ENCODE results near the gene C17orf114.
A peak's percentile ranks its signal among the peaks of the same experiment; 100 is the strongest.

Gene C17orf114

DNA sequence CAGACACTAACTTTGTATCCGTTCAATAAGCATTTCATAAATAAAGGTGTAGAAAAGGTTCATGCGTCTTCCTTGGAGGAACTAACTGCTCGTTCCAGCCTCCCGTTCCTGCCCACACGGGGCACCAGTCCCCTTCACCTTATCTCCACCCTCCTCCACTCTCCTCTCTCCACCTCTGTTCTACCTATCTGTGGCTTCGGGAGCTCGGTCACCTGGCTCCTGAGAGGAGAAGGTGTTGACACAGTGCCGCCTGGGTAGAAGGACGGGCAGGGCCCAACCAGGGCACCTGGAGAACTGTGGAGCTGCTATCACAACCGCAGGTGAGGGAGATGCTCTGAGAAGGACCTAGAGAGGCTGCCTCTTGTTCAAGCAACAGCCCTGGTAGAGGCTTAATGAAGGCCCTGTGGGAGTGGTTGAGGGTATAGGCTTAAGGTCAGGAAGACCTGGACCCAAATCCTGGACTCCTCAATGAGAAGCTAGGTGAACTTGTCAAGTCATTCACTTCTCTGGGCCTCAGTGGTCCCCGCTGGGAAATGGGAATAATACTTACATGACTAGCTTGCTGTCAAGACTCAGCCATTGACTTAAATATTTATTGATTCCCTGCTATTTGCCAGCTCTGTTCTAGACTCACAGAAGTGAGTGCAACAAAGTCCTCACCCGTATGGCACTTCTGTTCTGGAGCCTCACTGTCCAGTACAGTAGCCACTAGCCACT is 21.4 kb upstream of the C17orf114 start:
- no peak for FAIRE-seq
- DNase-seq (ENCODE audit: insufficient read length, low spot score): no peak

DNA sequence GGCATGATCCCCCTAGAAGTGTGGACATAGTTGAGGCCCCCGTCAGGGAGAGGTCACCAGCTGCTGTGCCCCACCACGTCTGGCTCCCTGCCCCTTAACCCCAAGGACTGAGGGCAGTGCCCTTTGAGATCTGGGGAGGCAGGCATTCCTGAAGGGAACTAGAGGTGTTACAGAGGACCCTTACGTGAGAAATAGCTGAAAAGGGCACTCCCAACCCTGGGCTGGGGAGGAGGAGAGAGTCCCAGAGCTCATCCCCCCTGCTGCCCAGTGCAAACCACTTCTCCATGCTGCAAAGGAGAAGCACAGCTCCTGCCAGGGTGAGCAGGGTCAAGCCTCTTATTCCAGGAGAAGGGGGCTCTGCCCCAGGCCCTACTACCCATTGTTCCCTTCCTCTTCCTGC is 20.7 kb upstream of the C17orf114 start:
- DNase-seq (ENCODE audit: insufficient read length, low spot score) (no peak), FAIRE-seq (no peak)

DNA sequence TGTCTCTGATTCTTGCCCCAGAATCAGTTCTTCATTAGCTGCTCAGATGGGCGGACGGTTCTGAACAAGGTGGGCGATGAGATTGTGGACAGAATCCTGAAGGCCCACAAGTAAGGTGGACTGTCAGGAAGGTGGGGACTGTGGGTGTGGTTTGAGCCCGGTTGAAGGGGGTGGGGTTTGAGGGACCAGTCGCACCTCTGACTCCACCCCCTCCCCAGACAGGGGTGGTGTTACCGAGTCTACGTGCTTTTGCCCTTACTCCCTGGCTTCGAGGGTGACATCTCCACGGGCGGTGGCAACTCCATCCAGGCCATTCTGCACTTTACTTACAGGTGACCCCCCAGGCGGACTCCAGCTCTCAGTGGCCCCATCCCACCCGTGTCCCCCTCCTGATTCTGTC is 16.1 kb upstream of the C17orf114 start:
- DNase-seq (ENCODE audit: insufficient read length, low spot score) (no peak), FAIRE-seq (no peak)

DNA sequence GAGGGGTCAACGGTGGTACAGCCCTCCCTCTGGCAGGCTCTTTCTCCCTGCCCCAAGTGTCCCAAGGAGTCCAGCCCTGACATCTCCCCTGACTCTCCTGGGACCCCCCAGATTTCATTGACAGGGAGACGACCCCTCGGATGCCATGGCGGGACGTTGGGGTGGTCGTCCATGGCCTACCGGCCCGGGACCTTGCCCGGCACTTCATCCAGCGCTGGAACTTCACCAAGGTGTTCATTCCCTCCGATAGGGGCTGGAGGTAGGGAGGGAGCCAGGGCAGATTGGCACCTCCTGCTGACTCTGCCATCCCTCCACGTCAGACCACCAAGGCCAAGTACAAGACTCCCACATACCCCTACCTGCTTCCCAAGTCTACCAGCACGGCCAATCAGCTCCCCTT is 14.7 kb upstream of the C17orf114 start:
- FAIRE-seq: no peak
- DNase-seq (ENCODE audit: insufficient read length, low spot score): no peak

DNA sequence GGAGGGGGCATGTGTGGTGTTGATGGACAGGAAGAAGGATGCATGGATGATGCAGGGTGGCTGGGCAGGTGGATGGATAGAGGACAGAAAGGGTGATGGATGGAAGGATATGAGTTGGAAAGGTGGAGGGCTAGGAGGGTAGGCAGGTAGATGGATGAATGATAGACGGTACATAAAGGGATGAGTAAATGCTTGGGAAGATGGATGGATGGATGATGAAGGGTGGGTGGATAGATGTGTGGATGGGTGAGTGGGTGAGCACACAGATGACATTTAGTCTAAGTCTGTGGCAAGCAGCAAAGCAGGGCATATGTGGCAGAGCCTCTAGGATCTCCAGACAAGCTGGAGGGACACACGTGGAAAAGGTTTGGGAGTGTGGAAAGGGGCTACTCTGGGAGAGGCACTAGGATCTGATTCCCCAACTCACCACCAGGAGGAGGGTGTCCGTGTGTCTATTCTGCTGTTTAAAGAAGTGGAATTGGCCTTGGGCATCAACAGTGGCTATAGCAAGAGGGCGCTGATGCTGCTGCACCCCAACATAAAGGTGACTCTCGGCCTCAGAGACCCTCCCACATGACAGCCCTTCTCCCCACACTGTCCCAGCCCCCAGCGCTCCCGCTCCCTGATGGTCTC is 13.0 kb upstream of the C17orf114 start:
- no peak for FAIRE-seq
- DNase-seq (ENCODE audit: insufficient read length, low spot score): no peak

DNA sequence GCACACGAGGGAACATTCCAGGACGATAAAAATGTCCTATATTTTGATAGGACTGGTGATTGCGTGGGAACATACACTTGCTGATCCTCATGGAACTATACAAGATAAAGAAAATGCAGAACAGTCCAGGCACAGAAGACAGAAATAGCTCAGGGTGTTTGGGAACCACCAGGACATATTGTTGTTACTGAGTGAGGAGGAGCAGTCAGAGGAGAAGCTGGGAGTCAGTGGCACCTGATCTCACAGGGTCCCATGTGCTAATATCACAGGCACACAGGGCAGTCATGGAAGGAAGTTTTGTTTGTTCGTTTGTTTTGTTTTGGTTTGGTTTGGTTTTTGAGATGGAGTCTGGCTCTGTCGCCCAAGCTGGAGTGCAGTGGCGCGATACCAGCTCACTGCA is 10.6 kb upstream of the C17orf114 start:
- DNase-seq (ENCODE audit: insufficient read length, low spot score) (no peak), FAIRE-seq (no peak)

DNA sequence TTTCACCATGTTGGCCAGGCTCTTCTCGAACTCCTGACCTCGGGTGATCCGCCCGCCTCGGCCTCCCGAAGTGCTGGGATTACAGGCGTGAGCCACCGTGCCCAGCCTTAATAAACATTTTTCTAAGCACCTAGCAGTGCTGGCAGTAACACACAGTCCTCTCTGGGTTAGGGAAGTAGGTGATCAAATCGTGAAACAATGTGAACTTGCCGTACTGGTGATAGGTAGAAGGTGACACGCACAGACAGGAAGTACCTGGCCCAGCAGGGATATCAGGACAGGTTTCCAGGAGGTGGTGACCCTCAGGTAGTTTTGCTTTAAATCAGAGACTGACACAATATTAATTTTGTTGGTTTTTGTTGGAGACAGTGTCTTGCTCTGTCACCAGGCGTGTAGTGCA is 9.3 kb upstream of the C17orf114 start:
- FAIRE-seq (no peak), DNase-seq (ENCODE audit: insufficient read length, low spot score) (no peak)

DNA sequence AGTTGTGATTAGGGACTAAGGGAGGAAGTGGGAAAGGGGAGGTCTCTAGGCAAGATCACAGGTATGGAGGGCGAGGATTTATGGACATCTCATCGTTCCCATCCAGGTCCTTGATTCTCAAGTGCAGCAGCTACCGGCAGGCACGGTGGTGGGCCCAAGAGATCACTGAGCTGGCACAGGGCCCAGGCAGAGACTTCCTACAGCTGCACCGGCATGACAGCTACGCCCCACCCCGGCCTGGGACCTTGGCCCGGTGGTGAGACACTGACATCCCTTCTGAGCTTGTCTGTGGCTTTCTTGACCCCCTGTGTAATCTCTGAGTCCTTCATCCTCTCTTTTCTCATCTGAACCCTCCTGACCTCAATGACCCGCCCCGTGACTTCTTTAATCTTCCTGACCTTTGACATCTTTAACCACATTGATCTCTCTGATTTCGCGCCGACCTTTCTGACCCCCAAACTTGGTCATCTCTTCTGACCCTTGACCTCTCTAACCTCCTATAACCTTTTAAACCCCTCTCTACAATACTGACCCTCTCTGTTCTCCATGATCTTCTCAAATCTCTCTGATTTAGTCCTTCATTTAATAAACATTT is 8.7 kb upstream of the C17orf114 start:
- DNase-seq (ENCODE audit: insufficient read length, low spot score): no peak
- FAIRE-seq: no peak

DNA sequence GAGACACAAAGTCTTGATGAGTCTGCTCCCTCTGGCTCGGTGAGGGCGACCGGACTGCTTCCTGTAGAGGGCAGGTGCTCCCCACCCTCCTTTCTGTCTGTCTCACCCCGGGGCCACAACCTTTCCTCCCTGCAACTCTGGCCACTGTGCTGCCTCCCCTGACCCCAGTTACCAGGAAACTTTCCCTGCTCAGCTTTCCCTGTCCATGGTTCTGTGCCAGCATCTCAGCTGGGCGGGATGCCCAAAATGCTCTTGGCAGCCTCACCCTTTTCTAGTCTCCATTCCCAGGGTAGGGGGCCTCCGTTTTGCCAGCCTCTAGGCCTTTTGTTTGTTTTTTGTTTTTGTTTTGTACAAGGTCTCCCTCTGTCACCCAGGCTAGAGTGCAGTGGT is 6.2 kb upstream of the C17orf114 start:
- DNase-seq (ENCODE audit: insufficient read length, low spot score) (no peak), FAIRE-seq (no peak)

DNA sequence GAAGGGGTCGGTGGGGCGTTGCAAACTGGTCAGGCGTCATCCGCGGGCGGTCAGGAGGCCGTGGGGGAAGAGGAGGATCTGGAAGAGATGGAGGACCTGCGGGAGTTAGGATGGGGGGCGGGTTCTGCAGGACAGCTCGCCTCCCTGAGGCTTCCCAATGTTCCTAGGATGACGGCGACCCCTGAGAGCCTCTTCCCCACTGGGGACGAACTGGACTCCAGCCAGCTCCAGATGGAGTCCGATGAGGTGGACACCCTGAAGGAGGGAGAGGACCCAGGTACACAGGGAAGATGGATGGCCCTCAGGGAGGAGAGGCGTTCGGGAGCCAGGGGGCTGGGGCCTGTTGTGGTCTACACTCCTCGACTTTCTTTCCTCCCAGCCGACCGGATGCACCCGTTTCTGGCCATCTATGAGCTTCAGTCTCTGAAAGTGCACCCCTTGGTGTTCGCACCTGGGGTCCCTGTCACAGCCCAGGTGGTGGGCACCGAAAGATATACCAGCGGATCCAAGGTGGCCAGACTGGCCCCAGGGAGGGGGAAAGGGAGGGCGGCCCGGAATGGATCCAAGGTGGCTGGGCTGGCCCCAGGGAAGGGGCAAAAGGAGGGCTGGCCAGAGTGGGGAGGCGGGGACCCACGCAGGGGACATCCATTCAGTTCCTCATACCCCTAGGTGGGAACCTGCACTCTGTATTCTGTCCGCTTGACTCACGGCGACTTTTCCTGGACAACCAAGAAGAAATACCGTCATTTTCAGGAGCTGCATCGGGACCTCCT is 5.7 kb upstream of the C17orf114 start:
- no peak for DNase-seq (ENCODE audit: insufficient read length, low spot score)
- no peak for FAIRE-seq

DNA sequence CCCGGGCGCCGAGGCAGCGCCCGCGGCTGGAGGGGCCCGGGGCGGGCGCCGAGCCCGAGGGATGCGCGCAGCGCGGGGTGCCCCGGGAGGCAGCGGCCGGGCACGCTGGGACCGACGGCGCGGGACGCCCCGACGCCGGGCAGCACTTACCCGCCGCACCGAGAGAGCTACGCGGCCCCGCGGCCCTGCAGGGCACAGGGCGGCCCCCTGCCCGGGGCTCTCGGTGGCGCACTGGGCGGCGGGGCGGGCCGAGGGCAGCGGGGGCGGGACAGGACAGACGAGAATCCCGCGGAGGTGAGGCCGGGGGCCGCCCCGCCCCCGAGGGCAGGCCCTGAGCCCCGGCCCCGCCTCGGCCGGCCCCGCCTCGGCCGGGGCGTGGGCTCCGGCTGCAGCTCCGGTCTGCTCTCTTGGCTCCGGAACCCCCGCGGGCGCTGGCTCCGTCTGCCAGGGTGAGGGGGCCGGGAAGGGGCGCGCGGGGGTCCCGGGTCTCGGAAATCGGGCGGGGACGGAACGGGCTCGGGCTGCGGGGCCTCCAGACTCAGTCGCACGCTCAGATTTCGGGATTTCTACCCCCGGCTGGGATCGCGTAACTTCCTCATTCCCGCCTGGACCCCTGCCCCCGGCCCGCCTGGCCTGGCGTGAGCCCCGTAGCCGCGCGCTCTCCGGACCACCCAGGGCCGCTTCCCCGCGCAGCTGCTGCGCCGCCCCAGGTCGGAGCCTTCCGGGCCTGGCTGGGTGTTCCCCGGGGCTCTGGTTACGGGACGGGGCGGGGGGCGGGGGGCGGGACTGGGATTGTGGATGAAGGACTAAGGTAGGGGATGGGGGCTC is 4.9 kb upstream of the C17orf114 start, which contains the start of gene PLD2:
PLD2 (plus strand) TSS at position 376 of the 828 bp plus-strand sequence. CDS start 621 bp downstream, outside the sequence.
- DNase-seq (ENCODE audit: insufficient read length, low spot score): peak; percentile 100
- FAIRE-seq: peak; percentile 69

DNA sequence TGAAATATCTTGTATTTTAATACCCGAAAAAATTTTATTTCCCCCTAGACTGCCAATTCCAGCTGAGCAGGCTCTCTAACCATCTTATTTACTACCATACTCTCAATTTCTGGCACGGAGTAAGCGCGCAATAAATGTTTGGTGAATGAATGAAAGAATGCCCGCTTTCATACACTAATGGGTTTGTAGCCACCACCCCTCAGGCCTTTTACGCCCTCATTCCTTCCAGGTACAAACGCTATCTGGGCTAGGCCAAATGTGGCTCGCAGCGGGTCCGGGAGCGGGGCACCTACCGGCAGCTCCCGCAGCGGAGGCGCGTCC is 4.3 kb upstream of the C17orf114 start:
- DNase-seq (ENCODE audit: insufficient read length, low spot score) (no peak), FAIRE-seq (peak; percentile 78)

DNA sequence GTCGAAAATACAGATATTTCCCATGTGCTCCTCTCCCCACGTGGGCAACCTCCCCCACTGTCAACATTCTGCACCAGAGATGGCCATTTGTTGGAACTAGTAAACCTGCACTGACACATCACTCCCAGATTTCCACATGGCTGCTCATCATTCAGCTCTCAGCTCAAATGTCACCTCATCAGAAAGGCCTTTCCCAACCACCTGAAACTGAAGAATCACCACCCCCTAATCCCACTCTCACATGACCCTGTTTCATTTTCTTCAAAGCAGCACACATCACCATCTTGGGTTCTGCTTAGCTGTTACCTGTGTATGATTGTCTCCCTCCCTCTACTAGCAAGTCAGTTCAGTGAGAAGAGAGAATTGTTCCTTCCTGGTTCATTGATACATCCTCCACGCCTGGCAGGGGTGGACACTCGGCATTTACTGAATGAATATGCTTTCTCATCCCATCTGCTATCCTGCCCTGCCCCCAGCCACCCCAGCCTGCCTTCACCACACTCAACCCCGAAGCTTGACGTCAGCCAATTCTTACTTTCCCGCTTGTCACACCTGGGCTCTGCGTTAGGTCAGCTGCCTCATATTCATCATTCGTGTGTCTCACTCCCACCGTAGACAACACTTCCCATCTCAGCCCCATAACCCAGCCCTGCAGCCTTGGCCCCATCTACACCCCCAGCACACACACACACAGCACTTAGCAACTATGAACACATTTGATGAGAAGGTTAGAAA is 1.5 kb downstream of the C17orf114 start:
- DNase-seq (ENCODE audit: insufficient read length, low spot score) (no peak), FAIRE-seq (no peak)

DNA sequence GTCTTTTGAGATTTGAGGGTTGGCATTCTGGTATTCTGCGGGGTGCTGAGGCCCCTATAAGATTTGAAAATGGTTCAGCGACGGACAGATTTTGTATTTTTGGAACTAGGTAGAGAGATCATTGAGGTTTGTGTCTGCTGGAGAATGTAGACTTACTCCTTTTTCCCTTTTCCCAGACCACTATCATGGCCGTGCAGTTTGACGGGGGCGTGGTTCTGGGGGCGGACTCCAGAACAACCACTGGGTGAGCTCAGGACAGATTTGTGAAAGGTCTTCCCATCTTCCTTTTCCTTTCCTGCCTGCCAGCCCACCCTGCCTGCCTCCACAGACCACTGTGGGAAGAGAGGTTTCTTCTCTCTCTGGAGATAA is 5.6 kb downstream of the C17orf114 start:
- peak; percentile 63 for FAIRE-seq
- DNase-seq (ENCODE audit: insufficient read length, low spot score): no peak

DNA sequence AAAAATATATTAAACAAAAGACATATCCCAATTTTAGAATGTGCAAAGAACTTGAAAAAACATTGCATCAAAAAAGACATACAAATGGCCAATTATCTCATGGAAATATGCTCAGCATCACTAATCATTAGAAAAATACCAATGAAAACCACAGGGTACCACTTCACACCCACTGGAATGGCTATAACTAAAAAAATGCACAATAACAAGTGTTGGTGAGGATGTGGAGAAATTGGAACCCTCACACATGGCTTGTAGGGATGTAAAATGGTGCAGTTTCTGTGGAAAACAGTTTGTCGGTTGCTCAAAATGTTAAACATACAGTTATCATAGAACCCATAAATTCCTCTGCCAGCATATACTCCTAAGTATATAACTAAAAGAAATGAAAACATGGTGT is 7.0 kb downstream of the C17orf114 start:
- no peak for DNase-seq (ENCODE audit: insufficient read length, low spot score)
- FAIRE-seq: no peak

DNA sequence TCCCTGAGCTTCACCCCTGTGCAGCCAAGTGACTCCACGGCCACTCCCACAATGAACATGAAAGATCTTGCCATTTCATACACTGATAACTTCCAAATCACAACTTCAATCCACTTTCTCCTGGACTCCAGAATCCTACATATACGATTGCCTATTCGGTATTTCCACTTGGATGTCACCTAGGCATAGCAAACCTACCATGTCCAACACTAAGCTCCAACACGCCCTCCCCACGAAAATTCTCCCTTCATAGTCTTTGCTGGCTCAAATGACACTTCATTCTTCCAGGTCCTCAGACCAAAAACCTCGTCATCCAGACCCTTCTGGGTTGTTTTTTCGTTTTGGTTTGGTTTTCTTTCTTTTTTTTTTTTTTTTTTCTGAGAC is 11.4 kb downstream of the C17orf114 start:
- FAIRE-seq: no peak
- no peak for DNase-seq (ENCODE audit: insufficient read length, low spot score)

DNA sequence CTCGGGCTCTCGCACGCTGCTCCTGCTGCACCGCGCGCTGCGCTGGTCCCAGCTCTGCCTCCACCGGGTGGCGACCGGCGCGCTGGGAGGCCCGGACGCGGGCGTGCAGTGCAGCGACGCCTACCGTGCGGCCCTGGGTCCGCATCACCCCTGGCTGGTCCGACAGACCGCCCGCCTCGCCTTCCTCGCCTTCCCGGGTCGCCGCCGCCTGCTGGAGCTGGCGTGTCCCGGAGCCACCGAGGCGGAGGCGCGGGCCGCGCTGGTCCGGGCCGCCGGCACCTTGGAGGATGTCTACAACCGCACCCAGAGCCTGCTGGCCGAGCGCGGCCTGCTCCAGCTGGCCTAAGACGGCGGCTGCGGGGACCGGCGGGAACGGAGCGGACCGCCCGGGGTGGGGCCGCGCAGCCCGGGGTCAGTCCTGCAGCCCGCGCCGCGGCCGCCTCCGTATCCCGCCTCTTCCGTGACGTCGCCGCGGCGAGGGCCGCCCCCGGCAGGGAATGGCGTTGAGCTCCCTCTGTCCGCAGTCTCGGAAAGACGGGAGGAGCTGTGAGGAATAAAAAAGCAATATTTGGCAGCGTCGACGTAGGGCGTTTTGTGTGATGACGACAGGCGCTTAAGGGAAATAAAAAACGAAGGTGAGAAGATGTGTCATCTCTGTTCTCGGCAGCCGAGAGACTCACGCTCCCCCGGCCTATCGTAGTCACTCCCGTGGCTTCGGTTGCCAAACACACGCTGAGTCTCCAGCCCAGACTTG is 12.0 kb downstream of the C17orf114 start:
- DNase-seq (ENCODE audit: insufficient read length, low spot score) (peak; percentile 86), FAIRE-seq (peak; percentile 83)

DNA sequence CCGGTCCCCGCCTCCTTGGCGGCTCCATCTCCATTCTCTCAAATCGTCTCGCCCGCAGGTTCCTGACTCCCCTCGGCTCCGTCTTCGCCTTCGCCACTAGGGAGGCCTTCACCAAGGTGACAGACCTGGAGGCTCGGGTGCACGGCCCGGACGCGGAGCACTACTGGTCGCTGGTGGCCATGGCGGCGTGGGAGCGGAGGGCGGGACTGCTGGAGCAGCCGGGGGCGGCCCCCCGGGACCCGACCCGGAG is 12.5 kb downstream of the C17orf114 start:
- DNase-seq (ENCODE audit: insufficient read length, low spot score): no peak
- no peak for FAIRE-seq

DNA sequence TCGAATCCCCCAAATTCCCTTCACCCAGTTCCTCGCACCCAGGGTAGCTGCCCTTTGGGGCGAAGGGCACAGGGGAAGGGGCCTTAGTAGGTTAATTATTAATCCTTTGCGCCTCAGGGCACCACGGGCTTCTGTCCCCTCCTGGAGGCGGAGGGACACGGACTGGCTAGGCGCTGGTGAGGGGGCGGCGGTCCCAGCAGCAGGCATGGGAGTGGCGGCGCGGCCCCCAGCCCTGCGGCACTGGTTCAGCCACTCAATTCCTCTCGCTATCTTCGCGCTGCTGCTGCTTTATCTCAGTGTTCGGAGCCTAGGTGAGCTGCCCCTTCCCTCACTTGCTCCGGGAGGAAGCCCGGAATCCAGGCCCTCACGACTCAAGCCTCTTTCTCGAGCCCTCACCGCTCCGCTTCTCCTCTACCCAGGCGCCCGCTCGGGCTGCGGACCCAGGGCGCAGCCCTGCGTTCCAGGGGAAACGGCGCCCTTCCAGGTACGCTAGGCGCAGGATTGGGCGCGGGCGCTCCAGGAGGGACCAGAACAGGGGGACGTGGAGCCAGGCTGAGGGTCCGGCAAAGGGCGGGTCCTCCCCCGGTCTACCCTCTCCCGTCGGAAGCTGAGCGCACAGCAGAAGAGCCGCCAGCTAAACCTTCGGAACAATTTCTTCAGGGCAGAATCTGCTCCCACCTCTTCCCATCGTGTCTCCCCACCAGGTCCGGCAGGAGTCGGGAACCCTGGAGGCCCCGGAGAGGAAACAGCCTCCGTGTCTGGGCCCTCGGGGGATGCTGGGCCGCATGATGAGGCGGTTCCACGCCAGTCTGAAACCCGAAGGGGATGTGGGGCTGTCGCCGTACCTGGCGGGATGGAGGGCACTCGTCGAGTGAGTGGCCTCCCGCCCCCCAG is 13.1 kb downstream of the C17orf114 start, which contains the start of gene GLTPD2:
GLTPD2 (plus strand) TSS at position 158 of the 894 bp plus-strand sequence; CDS start at position 206, 48 bp downstream.
- no peak for FAIRE-seq
- no peak for DNase-seq (ENCODE audit: insufficient read length, low spot score)
